WTC11 (cell line): Measurements from ENCODE around the gene TMEM183A. TPM values are rescaled to one million over a fixed set of nuclear protein-coding genes. Genes with fewer than 3 reads are reported as not detected.

ENCODE experiments used
- ATAC-seq: fragments of 200-7000 bp; cut with Tn5 transposase; 2 replicates; pipeline ENCODE4 v1.10.0; 2021; ENCODE audit warnings: mild to moderate bottlenecking, moderate library complexity
- CTCF ChIA-PET: fragments of 300-600 bp; sonication (Branson Sonifier 250); formaldehyde crosslinking; loops from one replicate; lab custom pipeline; 2021; ENCODE audit warnings: antibody characterized with exemption; lab: Charles Lee
- POLR2A ChIA-PET: fragments of 350-600 bp; sonication (Branson Sonifier 250); formaldehyde crosslinking; loops from one replicate; lab custom pipeline; 2021; ENCODE audit warnings: antibody characterized with exemption; lab: Charles Lee
- DNase-seq: peaks from one replicate; pipeline ENCODE4 v3.0.0; 2021; ENCODE audit warnings: low spot score
- H3K27ac Mint-ChIP-seq: 2 replicates; pipeline ENCODE4 v1.8.0; 2021; ENCODE audit warnings: mixed read lengths
- H3K27me3 Mint-ChIP-seq: 2 replicates; pipeline ENCODE4 v1.8.0; 2021; ENCODE audit warnings: low read depth, mild to moderate bottlenecking, moderate library complexity, mixed read lengths
- H3K36me3 Mint-ChIP-seq: 2 replicates; pipeline ENCODE4 v1.8.0; 2021; ENCODE audit warnings: mixed read lengths
- H3K4me1 Mint-ChIP-seq: 2 replicates; pipeline ENCODE4 v1.8.0; 2022; ENCODE audit warnings: mixed read lengths
- H3K4me3 Mint-ChIP-seq: 2 replicates; pipeline ENCODE4 v1.8.0; 2021; ENCODE audit warnings: mild to moderate bottlenecking, moderate library complexity, mixed read lengths
- H3K9me3 Mint-ChIP-seq: 2 replicates; pipeline ENCODE4 v1.8.0; 2021; ENCODE audit warnings: mixed read lengths
- AFF4 ChIP-seq: sonication (generic); formaldehyde crosslinking; IDR thresholded peaks from 2 replicates; pipeline ENCODE4 v1.8.1; 2023; ENCODE audit warnings: mild to moderate bottlenecking, missing genetic modification reagents, borderline replicate concordance
- AR ChIP-seq: fragments of 250-450 bp; sonication (Bioruptor Pico); IDR thresholded peaks from 2 replicates; pipeline ENCODE4 v1.9.0; 2021; ENCODE audit warnings: mild to moderate bottlenecking
- CREB1 ChIP-seq: sonication (generic); formaldehyde crosslinking; IDR thresholded peaks from 2 replicates; pipeline ENCODE4 v1.8.0; 2023; ENCODE audit warnings: mild to moderate bottlenecking, missing genetic modification reagents
- CREM ChIP-seq: sonication (generic); formaldehyde crosslinking; IDR thresholded peaks from 2 replicates; pipeline ENCODE4 v1.8.1; 2022; ENCODE audit warnings: mild to moderate bottlenecking, missing genetic modification reagents, moderate library complexity
- E2F4 ChIP-seq: sonication (generic); formaldehyde crosslinking; IDR thresholded peaks from 2 replicates; pipeline ENCODE4 v1.8.1; 2022; ENCODE audit warnings: low read depth, mild to moderate bottlenecking, moderate library complexity, missing genetic modification reagents, borderline replicate concordance
- E2F5 ChIP-seq: sonication (generic); formaldehyde crosslinking; IDR thresholded peaks from 2 replicates; pipeline ENCODE4 v1.8.1; 2022; ENCODE audit warnings: mild to moderate bottlenecking, moderate library complexity, missing genetic modification reagents
- EMX1 ChIP-seq: fragments of 250-450 bp; sonication (Bioruptor Pico); IDR thresholded peaks from 2 replicates; pipeline ENCODE4 v1.8.0; 2021; ENCODE audit warnings: mild to moderate bottlenecking
- FOXP1 ChIP-seq: sonication (generic); formaldehyde crosslinking; IDR thresholded peaks from 2 replicates; pipeline ENCODE4 v1.8.0; 2022; ENCODE audit warnings: missing genetic modification reagents, mild to moderate bottlenecking, moderate library complexity, borderline replicate concordance
- GTF2I ChIP-seq: fragments of 250-450 bp; sonication (Bioruptor Pico); conservative IDR thresholded peaks from 2 replicates; pipeline ENCODE4 v1.4.0; 2021; ENCODE audit warnings: mild to moderate bottlenecking
- JAZF1 ChIP-seq: fragments of 250-450 bp; sonication (Bioruptor Pico); IDR thresholded peaks from 2 replicates; pipeline ENCODE4 v1.9.0; 2021; ENCODE audit warnings: moderate library complexity, mild to moderate bottlenecking, inconsistent platforms
- KAT7 ChIP-seq: sonication (generic); formaldehyde crosslinking; IDR thresholded peaks from 2 replicates; pipeline ENCODE4 v1.8.1; 2023; ENCODE audit warnings: missing genetic modification reagents, mild to moderate bottlenecking, borderline replicate concordance
- MXD4 ChIP-seq: fragments of 250-450 bp; sonication (Bioruptor Pico); IDR thresholded peaks from 2 replicates; pipeline ENCODE4 v1.8.0; 2021; ENCODE audit warnings: mild to moderate bottlenecking, moderate library complexity, borderline replicate concordance
- NFE2L1 ChIP-seq: sonication (generic); formaldehyde crosslinking; IDR thresholded peaks from 2 replicates; pipeline ENCODE4 v1.8.1; 2023; ENCODE audit warnings: missing genetic modification reagents
- OVOL2 ChIP-seq: fragments of 250-450 bp; sonication (Bioruptor Pico); IDR thresholded peaks from 2 replicates; pipeline ENCODE4 v1.9.0; 2021; ENCODE audit warnings: mild to moderate bottlenecking, borderline replicate concordance
- STAT6 ChIP-seq: sonication (generic); formaldehyde crosslinking; conservative IDR thresholded peaks from 2 replicates; pipeline ENCODE4 v1.8.1; 2023; ENCODE audit warnings: mild to moderate bottlenecking, low read depth, missing genetic modification reagents, moderate library complexity
- TP53 ChIP-seq: sonication (generic); formaldehyde crosslinking; IDR thresholded peaks from 2 replicates; pipeline ENCODE4 v1.8.1; 2023; ENCODE audit warnings: mild to moderate bottlenecking, missing genetic modification reagents
- ZNF232 ChIP-seq: sonication (generic); formaldehyde crosslinking; IDR thresholded peaks from 2 replicates; pipeline ENCODE4 v1.8.0; 2022; ENCODE audit warnings: mild to moderate bottlenecking, missing genetic modification reagents
- ZNF396 ChIP-seq: fragments of 250-450 bp; sonication (Bioruptor Pico); IDR thresholded peaks from 2 replicates; pipeline ENCODE4 v1.8.0; 2021; ENCODE audit warnings: mild to moderate bottlenecking, moderate library complexity, borderline replicate concordance
- ZNF532 ChIP-seq: fragments of 250-450 bp; sonication (Bioruptor Pico); IDR thresholded peaks from 2 replicates; pipeline ENCODE4 v1.9.0; 2021; ENCODE audit warnings: mild to moderate bottlenecking, borderline replicate concordance
- ZSCAN18 ChIP-seq: fragments of 250-450 bp; sonication (Bioruptor Pico); IDR thresholded peaks from 2 replicates; pipeline ENCODE4 v2.1.2; 2022; ENCODE audit warnings: mild to moderate bottlenecking, moderate library complexity
- total RNA-seq: library from RNA; stranded (reverse); gene quantifications from 3 replicates; pipeline ENCODE4 v1.2.3, GENCODE V29; 2021

The TMEM183A gene
- total RNA-seq, 1 experiment from 2014 or later, result 108 TPM

GRCh38 chr1:203025686-203026030 lies 18.5 kb downstream of the TMEM183A start:
- ATAC-seq (no peak), DNase-seq (no peak)
- ChIA-PET POLR2A (no interaction called here), CTCF (interaction anchor here (0.6 to 8.3 kb wide), 13 partner anchors 9 to 247 kb away, joined by 3 to 89 read pairs (median 6); partner anchors contain the start of gene ADORA1)
- no peak overlapping the region for H3K27ac Mint-ChIP-seq
- H3K4me3 Mint-ChIP-seq, result peak overlapping the region; percentile 24
- peaks cover 15% of the 10 kb centered on the region for H3K4me1 Mint-ChIP-seq
- peaks cover 43% of the 10 kb centered on the region for H3K36me3 Mint-ChIP-seq
- TF ChIP-seq TP53 (no peak), E2F4 (no peak), FOXP1 (CRISPR knock-in tag) (no peak), KAT7 (CRISPR knock-in tag) (no peak), CREB1 (CRISPR knock-in tag) (no peak), ZNF396 (CRISPR knock-in tag) (no peak), AFF4 (CRISPR knock-in tag) (no peak), JAZF1 (CRISPR knock-in tag) (no peak), GTF2I (no peak), ZSCAN18 (no peak), STAT6 (CRISPR knock-in tag) (no peak), MXD4 (no peak), E2F5 (CRISPR knock-in tag) (no peak), NFE2L1 (CRISPR knock-in tag) (no peak), EMX1 (CRISPR knock-in tag) (no peak), ZNF532 (CRISPR knock-in tag) (no peak), ZNF232 (CRISPR knock-in tag) (no peak), AR (CRISPR knock-in tag) (no peak), OVOL2 (CRISPR knock-in tag) (no peak), CREM (CRISPR knock-in tag) (no peak)
- peaks cover 9% of the 10 kb centered on the region for H3K9me3 Mint-ChIP-seq
- H3K27me3 Mint-ChIP-seq, result peaks cover 29% of the 10 kb centered on the region
